Lower leg skin (tissue), 3 donors: Measurements from ENCODE around the gene KLK2.

Source experiments
- CTCF ChIP-seq, 3 donors: fragments of 450-650 bp; IDR thresholded peaks; one replicate each; pipeline ENCODE4 v1.5.1; 2016; ENCODE audit warnings: antibody characterized with exemption in 3 of 3, mild to moderate bottlenecking in 3 of 3, moderate library complexity in 2 of 3
- POLR2A ChIP-seq, 2 donors: fragments of 450-650 bp; IDR thresholded peaks; one replicate each; pipeline ENCODE4 v1.6.1; 2016 to 2017; ENCODE audit warnings: antibody characterized with exemption in 2 of 2, mild to moderate bottlenecking in 1 of 2, moderate library complexity in 1 of 2

DNA sequence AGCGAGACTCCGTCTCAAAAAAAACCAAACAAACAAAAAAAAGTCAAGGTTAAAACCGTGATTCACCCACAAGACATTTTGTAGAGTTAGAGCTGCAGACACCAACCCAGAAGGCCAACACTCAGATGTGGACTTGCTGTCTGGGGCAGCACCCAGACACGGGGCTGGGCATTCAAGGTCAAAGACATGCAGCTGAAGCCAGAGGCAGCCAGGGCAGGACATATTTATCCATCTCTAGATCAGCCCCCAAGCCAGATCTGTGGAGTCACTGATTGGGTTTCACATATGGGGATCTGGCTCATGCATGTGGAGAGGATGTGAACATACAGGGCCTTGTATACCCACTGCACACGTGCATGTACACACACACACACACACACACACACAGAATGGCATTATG, 43.4 kb upstream of the KLK2 start:
- TF ChIP-seq POLR2A (IDR thresholded peaks at IDR 0.05), result no peak
- TF ChIP-seq CTCF (IDR thresholded peaks at IDR 0.05), result no peak
